Lung (tissue), 12 donors: Measurements from ENCODE around the gene DEDD. TPM values are rescaled to one million over a fixed set of nuclear protein-coding genes. Genes with fewer than 3 reads are reported as not detected.

ENCODE experiments used
- ATAC-seq: fragments of 200-7000 bp; cut with Tn5 transposase; one replicate; pipeline ENCODE4 v1.9.1; 2020; ENCODE audit warnings: moderate number of reproducible peaks; ENCODE audit not compliant: insufficient read depth, low FRiP score
- DNase-seq, 3 donors: peaks; one replicate each; pipeline ENCODE4 v3.0.0-alpha.2; 2013 to 2017
- H3K27ac ChIP-seq, 2 donors: one replicate each; pipeline ENCODE4 v1.5.1; 2013; ENCODE audit warnings: mild to moderate bottlenecking in 2 of 2, moderate library complexity in 2 of 2, control low read depth in 1 of 2, inconsistent platforms in 1 of 2, low read depth in 1 of 2, low read length in 1 of 2
- H3K27me3 ChIP-seq, 3 donors: one replicate each; pipeline ENCODE4 v1.5.1; 2013; ENCODE audit warnings: low read length in 2 of 3; ENCODE audit not compliant: control insufficient read depth in 3 of 3, insufficient read depth in 3 of 3
- H3K36me3 ChIP-seq, 4 donors: one replicate each; pipeline ENCODE4 v1.5.1; 2013; ENCODE audit warnings: low read length in 4 of 4, mild to moderate bottlenecking in 1 of 4, moderate library complexity in 1 of 4; ENCODE audit not compliant: control insufficient read depth in 4 of 4, insufficient read depth in 4 of 4
- H3K4me1 ChIP-seq, 5 donors: one replicate each; pipeline ENCODE4 v1.5.1; 2013; ENCODE audit warnings: low read length in 5 of 5, mild to moderate bottlenecking in 2 of 5, moderate library complexity in 1 of 5; ENCODE audit not compliant: control insufficient read depth in 5 of 5, insufficient read depth in 5 of 5
- H3K4me3 ChIP-seq: one replicate; pipeline ENCODE4 v1.5.1; 2013; ENCODE audit warnings: mild to moderate bottlenecking, control low read depth, moderate library complexity
- H3K9ac ChIP-seq, 2 donors: one replicate each; pipeline ENCODE4 v1.5.1; 2013; ENCODE audit warnings: low read length in 2 of 2, control low read depth in 1 of 2; ENCODE audit not compliant: insufficient read depth in 1 of 2
- H3K9me3 ChIP-seq, 4 donors: one replicate each; pipeline ENCODE4 v1.5.1; 2013; ENCODE audit warnings: low read length in 3 of 4, mild to moderate bottlenecking in 1 of 4, moderate library complexity in 1 of 4; ENCODE audit not compliant: control insufficient read depth in 4 of 4, insufficient read depth in 3 of 4
- WGBS, 2 donors: extraction: QIAGEN DNeasy Blood & Tissue Kit; methylation state at CpG; one replicate each; pipeline ENCODE4 v1.1.7; 2013; 5-methylcytosine and 5-hydroxymethylcytosine counted together
- polyA plus RNA-seq, 2 donors: library from polyadenylated mRNA; stranded (reverse); fragments of 200-250 nt; gene quantifications; one replicate each; pipeline ENCODE4 v1.2.1, GENCODE V29; 2013
- total RNA-seq, 2 donors: library from RNA; depleted of rRNA in 1 of 2; stranded (reverse); fragments of >200 nt in 1 of 2; gene quantifications; one replicate each; pipeline ENCODE4 v1.2.1, GENCODE V29; 2014 to 2021
- TF ChIP-seq, protein P1 (sequence below): IDR thresholded peaks from 2 replicates; pipeline ENCODE4 v1.5.1; 2012; ENCODE audit warnings: mild to moderate bottlenecking; ENCODE audit errors: control extremely low read depth, extremely low read depth
- donor health status: control.
- donor health status: control.
- donor health status: Bipolar disorder and iron deficiency.
- donor health status: healthy.
- donor health status: DM: yes; HTN: yes; CAD: no.

Gene DEDD
- total and polyA plus RNA-seq, 4 donors, result 19.4 to 38.8 (median 30.9) TPM

DNA sequence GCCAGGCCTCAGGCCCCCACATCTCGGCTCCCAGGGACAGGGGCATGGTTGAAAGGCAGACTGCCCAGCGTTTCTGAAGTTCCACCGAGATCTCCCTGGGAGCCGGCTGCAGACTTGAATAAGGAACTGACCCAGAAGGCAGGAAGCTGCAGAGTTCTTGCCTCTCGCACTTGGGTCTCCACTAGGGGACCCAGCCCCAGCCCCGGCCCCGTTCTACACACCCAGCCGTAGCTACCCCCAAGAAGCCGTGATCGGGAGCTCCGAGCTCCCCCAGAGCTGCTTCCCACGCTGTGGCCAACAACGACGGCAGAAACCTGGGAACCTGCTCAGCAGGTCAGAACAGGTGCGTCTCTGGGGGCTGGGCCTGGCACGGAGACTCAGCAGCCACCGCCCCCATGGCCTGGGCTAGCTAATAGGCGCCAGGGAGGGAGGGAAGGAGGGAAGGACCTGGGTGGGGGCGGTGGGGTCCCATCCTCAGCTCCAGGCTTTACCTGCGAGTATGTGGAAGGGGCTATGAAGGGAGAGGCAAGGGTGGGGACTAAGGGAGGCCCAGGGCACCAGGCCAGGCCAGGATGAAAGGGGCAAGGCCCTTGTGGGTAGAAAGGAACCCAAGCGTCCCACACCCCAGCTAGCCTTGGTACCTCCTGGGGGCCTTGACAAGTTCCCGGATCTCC is 43.1 kb downstream of the DEDD start, which contains the start of gene NECTIN4:
Gene NECTIN4, minus strand, starts transcription at position 308 of the 674 bp plus-strand sequence. Its CDS starts 262 bp downstream, at position 46.
- DNase-seq (peak; percentile 51 to 76 (median 74)), ATAC-seq (peak; percentile 54)
- Histone ChIP-seq H3K27ac (peak within 1 kb of the TSS in 1 of 2 donors; percentile 92), H3K36me3 (no peaks in the 10 kb centered on the region), H3K4me3 (no peak within 1 kb of the TSS), H3K9ac (peak within 1 kb of the TSS; percentile 33 to 57), H3K27me3 (no peaks in the 10 kb centered on the region), H3K4me1 (peaks cover 0 to 11% (median under 1%) of the 10 kb centered on the region in 5 donors), H3K9me3 (no peaks in the 10 kb centered on the region)
- WGBS, 2 donors, result 59 to 67% methylated on average over 20 to 22 of the region's 22 CpGs
- TF ChIP-seq, protein P1, sequence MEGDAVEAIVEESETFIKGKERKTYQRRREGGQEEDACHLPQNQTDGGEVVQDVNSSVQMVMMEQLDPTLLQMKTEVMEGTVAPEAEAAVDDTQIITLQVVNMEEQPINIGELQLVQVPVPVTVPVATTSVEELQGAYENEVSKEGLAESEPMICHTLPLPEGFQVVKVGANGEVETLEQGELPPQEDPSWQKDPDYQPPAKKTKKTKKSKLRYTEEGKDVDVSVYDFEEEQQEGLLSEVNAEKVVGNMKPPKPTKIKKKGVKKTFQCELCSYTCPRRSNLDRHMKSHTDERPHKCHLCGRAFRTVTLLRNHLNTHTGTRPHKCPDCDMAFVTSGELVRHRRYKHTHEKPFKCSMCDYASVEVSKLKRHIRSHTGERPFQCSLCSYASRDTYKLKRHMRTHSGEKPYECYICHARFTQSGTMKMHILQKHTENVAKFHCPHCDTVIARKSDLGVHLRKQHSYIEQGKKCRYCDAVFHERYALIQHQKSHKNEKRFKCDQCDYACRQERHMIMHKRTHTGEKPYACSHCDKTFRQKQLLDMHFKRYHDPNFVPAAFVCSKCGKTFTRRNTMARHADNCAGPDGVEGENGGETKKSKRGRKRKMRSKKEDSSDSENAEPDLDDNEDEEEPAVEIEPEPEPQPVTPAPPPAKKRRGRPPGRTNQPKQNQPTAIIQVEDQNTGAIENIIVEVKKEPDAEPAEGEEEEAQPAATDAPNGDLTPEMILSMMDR, result no peak

DNA sequence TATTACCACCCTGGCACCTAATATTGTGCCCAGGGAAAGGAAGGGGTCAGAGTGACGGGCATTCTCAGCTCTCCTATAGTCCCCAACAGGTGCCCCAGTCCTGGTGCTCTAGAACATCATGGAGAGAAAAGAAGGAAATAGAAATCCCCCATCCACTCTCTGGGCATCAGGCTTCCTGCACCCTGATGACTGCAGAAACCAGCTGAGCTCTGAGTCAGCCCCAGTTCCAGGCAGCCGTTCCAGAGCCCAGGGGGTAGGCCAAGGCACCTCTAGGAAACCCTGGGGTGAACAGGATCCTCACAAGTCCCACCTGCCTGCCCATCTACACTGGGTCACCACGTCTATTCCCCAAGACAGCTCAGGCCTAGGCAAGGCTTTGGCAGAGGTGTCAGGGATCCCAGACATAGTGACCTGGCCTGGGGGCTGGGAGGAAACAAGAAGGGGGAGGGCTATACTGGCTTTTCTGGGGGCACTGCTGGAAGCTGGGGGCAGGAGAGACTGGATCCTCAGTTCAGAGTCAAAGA is 43.8 kb downstream of the DEDD start:
- H3K27ac ChIP-seq, result peak overlapping the region in 1 of 2 donors; percentile 92
- 67 to 76% methylated on average over 3 of the region's 3 CpGs for whole genome bisulfite sequencing, 2 donors
- no peaks in the 10 kb centered on the region for H3K9me3 ChIP-seq
- TF ChIP-seq, protein P1, result no peak
- no peaks in the 10 kb centered on the region for H3K27me3 ChIP-seq
- H3K4me1 ChIP-seq, result peaks cover 0 to 11% (median 3%) of the 10 kb centered on the region in 5 donors
- DNase-seq, result no peak
- H3K9ac ChIP-seq, result peak overlapping the region; percentile 33 to 57
- no peak for ATAC-seq
- H3K36me3 ChIP-seq, result no peaks in the 10 kb centered on the region
- no peak overlapping the region for H3K4me3 ChIP-seq

DNA sequence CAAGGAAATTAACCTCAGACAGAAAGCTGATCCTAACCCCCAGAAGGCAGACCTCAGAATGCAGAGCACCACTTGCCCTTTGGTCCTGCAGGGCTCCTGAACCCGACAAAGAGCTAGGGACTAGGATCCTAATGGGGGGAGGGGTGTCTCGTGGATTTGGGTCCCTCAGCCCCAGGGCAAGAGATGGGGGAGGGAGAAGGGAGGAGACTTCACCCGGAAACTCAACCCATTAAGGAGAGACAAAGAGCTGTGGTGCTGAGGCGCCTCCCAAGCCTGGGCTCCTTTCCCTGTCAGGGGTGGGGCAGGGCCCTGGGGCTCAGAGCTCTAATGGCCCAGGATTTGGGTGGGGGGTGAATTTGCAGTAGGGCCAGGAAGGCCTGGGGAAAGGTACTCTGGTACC is 46.0 kb downstream of the DEDD start:
- WGBS, 2 donors, result 46 to 74% methylated on average over 4 of the region's 4 CpGs
- DNase-seq (no peak), ATAC-seq (no peak)
- Histone ChIP-seq H3K4me1 (peaks cover 0 to 16% (median 3%) of the 10 kb centered on the region in 5 donors), H3K27ac (no peak overlapping the region), H3K27me3 (no peaks in the 10 kb centered on the region), H3K4me3 (no peak overlapping the region), H3K36me3 (no peaks in the 10 kb centered on the region), H3K9ac (no peak overlapping the region), H3K9me3 (no peaks in the 10 kb centered on the region)
- TF ChIP-seq, protein P1, result no peak
